ENCODE results near the gene TAL1.

TAL1 gene

DNA sequence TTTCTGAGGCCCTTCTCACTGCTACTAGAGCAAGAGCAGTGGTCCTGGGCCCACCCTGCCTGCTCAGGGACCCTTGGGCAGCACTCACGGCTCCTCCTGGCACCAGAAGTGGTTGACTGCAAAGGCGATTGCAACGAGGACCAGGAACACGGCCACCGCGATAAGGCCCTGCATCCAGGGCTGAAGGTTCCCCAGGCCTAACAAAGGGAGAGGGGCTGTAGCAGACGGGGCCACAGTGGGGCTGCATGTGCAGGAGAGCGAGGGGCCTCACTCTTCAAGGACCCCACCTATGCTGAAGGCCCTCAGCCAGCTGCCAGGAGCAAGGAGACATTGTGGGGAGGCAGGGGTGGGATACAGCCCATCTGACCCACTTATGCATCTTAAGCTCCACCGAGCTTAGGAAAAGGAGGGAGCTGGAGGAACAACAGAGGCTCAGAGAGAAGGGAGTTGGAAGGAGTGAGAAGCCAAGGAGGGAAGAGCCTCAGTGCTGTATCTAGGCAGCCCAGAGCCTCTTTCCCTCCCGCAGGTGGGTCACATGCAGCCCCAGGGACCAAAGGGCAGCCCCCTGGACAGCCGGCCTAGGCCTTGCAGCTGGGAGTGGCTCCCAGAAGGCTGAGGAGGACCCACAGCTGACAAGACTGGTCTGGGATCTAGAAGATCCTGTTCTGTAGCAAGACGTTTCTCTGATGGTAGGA is 44.6 kb downstream of the TAL1 start:
- DNase-seq (ENCODE audit: low spot score) = peak; percentile 17

DNA sequence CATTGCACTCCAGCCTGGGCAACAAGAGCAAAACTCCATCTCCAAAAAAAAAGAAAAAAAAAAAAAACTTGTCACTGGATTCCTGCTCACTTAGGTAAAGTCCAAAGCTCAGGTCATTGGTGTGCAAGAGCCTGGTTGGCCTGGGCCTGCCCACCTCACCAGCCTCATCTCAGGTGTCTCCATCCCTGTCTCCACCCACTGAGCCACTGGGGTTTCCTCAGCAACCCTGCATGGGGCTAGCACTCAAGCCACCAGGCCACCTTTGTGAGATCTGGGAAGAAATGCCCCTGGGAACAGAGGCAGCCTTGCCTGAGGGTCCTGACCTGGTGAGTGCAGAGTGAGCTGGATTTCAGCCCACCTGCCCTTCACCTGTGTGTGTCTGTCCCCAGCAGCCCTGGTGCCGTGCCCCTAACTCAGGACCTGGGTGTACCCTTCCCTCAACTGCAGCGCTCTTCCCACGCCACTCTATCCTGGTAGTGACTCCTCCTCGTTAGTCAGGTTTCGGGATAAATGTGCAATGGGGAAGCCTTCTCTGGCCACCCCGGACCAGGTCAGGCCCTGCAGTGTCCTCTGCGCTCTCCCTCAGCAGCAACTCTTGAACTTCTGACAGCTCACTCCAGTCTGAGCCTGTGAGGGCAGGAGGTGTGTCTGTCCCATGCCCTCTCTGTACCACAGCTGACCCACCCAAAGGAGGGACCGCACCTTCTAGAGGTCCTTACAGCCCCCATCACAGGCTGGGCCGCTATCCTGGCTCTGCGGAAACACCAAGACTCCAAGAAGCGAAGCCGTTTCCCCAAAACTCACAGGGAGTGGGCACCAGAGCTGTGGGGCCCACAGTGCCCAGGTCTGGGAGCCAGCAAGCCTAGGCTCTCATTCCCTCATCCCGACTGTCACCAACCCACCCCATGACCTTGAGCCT is 45.5 kb downstream of the TAL1 start:
- peak; percentile 63 for DNase-seq (ENCODE audit: low spot score)

DNA sequence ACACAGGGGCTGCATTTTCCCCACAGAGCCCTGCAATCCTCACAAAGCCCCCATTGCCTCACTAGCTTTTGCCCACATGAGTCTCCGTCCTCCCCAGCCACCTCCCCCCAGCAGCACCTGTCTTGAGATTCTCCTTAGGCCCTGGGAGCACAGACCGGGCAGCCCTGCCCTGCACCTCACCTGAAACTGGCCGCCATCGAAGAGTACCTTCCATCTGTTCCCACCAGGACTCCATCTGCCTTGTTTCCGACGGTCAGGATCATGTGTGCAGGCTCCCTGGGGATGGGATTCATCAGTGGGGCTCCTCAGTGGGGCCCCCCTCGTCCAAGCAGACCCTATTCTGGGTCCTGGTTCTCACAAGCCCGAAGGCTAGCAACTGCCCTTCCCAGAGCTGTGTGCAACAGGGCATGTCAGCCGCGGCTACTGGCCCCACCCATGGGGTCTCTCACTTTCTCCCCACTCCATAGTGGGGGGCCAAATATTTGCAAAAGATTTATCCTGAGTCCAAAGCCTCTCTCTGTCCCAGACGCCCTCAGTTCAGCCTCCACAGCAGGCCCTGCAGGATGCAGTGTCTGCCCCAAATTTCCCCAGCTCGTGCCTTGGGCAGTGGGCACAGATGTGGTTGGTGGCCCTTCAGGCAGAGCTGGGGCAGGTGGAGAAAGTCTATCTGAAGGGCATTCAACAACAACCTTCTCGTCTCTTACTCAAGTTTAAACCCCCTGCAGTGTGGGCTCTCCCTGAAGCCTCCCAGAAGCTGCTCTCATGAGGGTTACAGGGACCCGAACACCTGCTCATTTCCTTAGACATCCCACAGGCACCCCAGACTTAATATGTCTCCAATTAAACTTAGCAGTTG is 47.0 kb downstream of the TAL1 start:
- no peak for DNase-seq (ENCODE audit: low spot score)

DNA sequence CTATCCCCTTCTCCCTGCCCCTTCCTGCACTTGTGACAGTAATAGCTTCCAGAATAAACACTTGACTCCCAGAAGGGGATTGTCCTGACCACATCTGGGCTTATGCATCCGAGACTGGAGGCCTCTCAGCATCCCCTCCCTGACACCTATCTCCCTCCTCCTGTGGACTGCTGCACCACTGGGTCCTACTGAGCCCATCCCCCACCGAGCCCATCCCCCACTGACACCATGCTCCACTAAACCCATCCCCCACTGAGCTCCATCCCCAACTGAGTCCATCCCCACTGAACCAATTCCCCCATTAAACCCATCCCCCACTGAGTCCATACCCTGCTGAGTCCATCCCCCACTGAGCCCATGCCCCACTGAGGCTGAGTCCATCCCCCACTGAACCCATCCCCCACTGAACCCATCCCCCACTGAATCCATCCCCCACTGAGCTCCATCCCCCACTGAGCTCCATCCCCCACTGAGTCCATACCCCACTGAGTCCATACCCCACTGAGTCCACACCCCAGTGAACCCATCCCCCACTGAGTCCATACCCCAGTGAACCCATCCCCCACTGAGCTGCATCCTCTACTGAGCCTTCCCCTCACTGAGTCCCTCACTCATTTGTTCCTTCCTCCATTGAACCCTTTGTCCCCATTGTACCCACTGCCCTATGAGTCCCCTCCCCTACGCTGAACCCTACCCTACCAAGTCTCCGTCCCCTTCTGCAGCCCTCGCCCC is 47.8 kb downstream of the TAL1 start:
- DNase-seq (ENCODE audit: low spot score) = peak; percentile 95

DNA sequence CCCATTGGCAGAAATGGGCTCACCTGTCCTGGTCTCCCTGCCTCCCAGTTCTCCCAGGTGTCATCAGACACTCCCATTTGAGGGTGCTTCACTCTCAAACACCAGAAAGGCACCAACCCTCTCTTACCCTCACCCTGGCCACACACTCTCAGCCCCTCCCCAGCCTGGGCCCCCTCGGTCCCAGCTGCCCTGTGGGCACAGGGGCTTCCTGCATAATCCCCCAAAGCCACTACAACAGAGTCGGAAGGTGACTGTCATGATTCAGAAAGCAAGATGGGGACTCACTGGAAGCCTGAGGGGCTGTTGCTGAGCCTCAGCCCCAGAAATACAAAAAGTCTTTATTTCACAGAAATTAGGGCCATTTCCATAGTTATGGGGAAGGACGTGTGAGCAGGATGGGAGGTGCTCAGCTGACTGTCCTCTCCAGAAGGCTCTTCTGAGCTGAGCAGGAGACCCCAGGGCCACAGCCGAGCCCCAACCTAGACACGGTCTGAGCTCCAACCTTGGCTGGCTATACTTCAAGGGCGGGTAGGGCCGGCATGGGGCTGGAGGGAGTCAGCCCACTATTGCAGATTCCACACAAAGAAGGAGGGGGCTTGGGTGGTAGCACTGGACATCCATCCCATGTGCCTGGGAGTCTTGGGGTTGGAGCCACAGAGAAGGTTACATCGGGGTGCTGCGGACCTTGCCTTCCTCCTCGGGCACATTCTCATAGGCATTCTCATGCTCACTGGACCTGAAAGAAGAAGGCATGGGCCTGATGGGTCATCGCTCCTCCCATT is 48.5 kb downstream of the TAL1 start:
- DNase-seq (ENCODE audit: low spot score) = no peak

DNA sequence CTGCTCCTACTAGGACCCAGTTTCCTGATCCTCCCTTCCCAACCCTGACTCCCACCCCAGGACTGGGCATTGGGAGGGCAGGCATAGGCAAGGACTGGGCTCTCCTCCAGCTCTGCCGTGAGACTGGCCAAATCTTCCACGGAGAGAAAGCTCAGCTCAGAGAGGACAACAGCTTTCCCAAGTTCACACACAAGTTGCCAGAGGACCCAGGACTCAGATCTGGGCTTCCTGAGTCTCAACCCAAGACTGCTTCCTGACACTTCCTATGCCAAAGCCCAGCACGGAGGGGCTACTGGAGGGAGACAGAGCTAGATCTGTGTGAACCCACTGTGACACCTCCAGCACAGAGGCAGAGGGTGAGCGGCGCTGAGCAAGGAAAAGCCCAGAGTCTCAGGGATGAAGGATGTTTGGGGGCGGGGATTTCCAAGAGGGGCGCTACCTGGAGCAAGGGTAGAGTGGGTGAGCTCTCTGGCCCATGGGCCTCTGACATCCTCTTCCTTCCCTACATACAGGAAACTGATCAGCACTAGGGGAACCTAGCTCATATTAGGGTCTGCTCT is 49.3 kb downstream of the TAL1 start:
- no peak for DNase-seq (ENCODE audit: low spot score)

DNA sequence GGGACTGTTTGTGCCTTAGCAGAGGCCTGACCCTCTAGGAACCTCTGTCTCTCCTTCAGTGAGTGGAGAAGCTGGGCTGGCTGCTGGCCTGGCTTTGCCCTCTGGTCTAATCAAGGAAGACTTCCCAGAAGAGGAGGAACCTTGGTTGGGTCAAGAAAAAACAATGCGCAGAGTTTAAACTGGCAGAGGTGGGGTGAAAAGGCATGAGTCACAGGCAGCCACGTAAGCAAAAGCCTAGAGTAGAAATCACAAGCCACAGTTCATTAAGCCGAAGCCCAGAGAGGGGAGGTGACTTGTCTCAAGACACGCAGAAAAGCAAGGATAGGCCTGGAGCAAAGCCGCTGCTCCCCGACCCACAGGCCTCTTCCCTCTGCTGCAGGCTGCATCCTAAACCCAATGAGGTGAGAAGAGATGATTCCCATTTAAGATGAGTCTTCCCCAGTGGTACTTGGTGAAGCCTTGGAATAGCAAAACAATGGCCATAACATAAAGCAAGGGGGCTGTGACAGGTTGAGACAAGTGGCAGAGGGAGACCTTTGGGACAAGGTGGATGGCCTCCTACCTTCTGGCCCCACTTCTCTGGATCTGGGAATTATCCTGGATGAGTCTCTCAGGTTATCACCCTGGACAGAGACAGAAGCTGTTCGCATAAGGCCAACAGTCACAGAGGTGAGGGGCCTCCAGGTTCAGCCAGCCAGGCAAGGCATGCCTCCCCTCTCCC is 49.9 kb downstream of the TAL1 start:
- peak; percentile 98 for DNase-seq (ENCODE audit: low spot score)

DNA sequence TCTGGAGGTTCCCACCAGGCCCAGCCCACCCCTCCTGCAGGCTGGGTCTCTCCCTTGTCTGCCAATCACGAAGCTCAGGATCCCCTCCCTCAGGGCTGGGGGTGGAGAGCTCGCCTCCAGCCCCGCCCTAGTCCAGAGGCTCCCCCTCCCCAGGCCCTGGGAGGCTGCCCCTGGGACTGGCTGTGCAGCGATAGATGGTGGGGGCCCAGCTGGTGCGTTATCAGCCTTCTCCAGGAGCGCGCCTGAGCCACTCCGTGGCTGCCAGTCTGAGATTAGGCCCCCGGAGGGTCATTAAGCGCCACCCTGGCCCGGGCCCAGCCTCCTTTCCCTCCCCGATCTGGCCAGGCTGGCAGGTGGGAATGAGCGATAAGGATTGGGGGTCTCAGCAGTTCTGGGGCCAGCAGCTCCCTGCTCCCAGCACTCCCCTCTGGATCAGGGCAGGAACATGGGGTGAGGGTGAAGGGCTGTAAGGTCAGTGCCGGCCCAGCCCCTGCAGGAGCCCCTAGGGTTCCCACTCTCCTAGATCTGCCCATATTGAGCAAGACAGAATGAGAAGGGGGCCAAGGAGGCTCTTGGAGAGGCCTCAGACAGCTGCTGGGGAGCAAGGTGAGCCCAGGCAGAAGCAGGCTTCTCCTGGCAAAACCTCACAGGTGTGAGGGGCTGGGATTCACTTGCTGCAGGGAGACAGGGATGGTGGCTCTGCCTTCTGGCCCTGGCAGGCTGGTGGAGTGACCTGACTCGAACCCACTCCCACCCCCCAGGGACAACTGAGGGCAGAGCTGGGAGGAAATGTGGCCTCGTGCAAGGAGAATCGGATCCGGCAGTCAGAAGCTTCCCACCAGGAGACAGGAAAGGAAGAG is 50.7 kb downstream of the TAL1 start:
- peak; percentile 23 for DNase-seq (ENCODE audit: low spot score)

DNA sequence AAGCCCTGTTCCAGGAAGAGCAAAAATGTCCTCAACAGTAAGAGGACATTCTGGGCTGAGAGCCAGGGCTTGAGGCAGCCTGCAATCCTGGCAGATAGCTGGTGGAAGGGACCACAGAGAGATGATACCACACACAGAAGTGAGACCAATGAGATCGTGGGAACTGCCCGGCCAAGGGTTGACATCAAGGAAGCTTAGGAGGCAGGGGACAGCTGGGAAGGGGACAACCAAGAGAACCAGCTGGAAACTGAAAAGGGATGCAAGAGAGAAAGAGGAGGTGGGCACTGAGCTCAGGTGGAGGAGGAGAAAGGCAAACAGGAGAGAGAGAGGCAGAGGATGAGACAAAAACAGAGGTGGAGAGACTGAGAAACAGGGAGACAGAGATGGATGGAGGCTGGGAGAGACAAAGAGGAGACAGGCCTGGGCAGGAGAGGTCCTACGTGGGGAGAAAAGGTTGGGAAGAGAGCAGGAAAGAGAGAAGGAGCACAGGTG is 51.4 kb downstream of the TAL1 start:
- peak; percentile 68 for DNase-seq (ENCODE audit: low spot score)

DNA sequence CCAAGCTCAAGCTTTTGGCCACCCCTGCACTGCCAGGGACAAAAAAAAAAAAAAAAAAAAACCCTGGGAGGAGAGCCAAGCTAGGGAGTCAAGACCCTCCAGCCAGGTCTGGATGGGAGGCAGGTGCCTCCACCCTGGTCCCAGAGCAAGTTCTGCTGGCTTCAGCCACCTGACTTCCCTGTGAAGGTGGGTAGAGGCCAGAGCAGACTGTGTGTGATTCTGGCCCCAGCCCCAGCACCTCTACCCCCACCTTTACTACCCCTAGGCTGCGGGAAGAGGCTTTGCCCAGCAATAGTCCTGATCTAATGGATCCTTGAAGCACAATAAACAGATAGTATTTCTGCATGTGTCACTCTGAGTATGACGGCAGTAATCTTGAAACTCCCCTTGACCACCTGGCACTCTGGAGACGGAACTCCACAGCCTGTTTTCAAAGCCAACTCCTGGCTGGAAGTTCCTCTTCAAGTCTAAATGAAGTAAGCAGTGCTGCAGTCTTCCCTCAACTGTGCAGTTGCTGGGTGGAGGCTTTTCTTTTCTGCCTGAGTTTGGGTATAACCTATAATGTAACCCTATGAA is 51.9 kb downstream of the TAL1 start:
- DNase-seq (ENCODE audit: low spot score) = peak; percentile 45

DNA sequence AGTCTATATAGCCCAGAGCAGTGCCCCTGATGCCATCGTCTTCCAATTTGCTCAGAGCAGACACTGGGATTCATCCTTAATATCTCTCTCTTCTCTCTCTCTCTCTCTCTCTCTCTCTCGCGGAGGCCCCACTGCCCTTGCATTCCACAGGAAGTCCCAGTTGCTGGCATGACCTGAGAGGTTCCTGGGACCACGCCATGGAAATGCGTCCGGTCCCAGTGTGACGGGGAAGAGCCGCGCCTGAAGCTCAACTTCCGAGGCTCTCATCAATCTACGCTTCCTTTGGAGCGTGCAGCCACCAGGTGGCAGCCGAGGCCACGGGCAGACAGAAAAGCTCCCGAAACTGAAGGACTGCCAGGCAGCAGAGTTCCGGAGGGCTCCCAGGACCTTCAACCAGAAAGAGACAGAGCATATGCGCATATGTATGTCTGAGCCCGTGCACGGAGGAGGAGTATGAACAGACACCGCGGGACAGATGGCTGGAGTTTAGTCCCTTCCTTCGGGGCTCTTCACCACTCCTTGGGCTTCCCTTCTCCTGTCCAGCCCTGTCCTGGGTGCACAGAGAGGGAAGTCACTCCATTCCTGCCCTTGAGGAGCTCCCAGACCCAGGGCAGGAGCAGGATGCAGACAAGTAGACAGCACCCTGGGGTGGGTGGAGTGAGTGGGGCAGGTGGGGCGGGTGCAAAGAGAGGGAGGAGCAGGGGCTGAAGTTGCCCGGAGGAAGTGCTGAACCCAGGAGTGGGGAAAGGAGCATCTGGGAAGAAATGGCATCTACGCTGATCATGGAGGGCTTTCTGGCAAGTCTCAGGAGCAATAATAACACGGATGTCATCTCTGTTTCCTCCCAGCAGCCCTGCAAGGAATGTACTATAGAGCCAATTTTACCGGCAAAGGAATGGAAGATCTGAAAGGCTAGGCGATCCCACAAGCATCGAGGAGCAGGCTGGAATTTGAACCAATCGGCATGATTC is 52.7 kb downstream of the TAL1 start:
- peak; percentile 97 for DNase-seq (ENCODE audit: low spot score)

DNA sequence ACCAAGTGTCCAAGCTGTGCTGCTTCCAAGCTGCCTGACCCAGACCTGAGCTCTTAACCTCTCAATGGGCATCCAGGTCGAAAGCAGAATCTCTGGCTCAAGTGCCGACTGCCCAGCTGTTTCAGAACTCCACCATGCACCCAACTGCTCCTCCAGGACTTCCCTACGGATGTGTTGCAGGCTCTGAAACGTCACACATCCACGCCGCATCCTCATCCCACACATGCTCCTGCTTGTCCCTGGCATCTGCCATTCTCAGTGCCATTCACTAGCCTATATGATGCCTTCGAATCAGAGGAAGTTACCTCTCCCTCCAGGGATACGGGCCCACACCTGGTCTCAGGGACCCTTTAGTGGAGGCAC is 53.4 kb downstream of the TAL1 start:
- no peak for DNase-seq (ENCODE audit: low spot score)

DNA sequence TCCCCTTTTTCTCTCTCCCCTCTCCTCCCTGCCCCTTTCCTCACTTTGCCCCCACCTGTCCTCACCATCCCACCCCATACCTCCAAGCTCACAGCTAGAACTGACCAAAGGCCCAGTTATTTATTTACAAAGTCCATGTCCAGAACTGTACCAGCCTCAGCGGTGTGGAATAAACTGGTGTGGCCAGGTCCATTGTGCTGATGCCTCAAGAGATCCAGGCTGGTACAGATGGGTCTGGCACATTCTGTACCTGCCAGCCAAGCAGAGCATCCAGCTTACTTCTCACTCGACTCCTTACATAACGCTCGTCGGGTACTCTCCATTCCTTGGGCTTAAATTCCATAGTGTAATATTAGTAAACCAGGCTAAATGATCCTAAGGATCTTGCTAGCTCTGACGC is 54.0 kb downstream of the TAL1 start:
- DNase-seq (ENCODE audit: low spot score) = no peak

DNA sequence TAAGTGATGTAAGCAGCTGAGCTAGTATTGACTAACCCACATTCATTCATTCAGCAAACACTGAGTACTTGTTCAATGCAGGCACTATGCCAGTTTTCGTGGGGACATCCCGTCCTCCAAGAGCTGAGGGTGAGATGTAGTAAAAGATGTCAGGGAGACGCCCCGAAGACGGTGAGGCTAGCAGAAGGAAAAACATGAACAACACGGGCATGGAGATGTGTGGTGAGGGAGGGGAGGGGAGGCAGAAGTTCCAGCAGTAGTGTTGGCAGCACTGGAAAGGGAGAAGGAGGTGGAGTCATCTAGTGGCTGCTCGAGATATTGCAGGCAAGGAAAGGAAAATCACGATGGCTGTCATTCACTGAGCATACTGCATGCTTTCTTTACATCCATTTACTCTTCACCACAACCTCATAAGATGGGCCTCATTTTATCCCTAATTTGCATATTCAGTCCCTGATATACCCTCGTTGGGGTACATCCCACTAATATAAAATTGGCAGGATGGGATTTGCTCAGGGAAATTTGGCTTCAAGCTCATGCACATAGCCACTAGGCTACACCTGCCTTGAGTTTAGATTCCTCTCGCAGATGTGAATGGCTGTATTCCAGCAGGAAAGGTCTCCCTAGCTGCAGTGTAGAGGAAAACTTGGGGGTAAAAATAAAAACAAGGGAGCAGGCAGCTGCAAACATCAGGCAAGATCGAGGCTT is 56.6 kb downstream of the TAL1 start:
- DNase-seq (ENCODE audit: low spot score) = peak; percentile 71

DNA sequence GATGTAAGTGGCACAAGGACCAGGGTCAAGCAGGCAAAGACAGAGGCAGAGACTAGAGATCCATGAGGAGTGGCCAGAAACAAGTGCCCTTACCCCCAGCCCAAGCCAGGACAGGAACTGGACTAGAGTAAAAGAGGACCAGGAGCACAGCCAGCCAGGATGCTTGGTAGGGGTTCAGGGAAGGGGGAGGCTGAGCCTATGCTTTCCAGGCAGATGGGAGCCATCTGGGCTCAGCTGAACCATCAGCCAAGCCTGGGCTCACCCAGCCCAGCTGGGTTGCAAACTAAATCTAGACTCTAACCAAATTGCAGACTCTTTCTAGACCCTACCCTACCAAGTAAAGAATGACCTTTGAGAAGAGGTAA is 57.4 kb downstream of the TAL1 start:
- DNase-seq (ENCODE audit: low spot score) = no peak

DNA sequence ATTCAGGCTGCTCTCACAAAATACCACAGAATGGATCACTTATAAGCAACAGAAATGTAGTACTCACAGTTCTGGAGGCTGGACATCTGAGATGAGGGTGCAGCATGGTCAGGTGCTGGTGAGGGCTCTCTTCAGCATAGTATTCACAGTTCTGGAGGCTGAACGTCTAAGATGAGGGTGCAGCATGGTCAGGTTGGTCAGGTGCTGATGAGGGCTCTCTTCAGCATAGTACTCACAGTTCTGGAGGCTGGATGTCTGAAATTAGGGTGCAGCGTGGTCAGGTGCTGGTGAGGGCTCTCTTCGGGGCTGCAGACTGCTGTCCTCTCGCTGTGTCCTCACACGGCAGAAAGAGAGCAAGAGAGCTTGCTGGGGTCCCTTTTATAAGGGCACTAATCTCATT is 59.2 kb downstream of the TAL1 start:
- no peak for DNase-seq (ENCODE audit: low spot score)

Data from kidney tubule cell (primary cell).